ENCODE data around the gene GRID2. TPM values are rescaled to one million over a fixed set of nuclear protein-coding genes. Genes with fewer than 3 reads are reported as not detected.

GRID2 gene
- total and polyA plus RNA-seq, 2 donors (not counting 1 experiment from before 2014, with no cell fraction given), result under 0.01 to 0.02 TPM

DNA sequence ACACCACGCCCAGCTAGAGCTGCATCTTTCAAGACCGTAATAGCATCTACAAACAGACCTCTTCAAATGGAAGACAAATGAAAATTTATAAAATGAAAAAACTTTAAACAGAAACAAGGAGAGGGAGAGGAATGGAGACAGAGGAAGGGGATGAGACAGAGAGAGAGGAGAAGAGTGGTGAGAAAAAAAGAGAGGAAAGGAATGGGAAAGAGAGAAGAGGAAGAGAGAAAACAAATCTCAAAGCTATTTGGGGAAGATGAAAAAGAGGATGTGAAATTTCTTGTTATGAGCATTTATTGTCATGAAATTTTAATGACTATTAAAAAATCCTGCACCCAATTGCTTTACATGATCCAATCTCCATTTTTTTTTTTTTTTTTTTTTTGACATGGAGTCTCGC is 726.9 kb downstream of the GRID2 start:
- Histone ChIP-seq H3K27ac (ENCODE audit: insufficient read depth, low read length) (no peak overlapping the region), H3K36me3 (ENCODE audit: control insufficient read depth, insufficient read depth, low read length) (no peaks in the 10 kb centered on the region), H3K4me1 (ENCODE audit: control insufficient read depth, extremely low read depth, insufficient read depth, low read length) (no peaks in the 10 kb centered on the region), H2AFZ (ENCODE audit: low read length) (no peak overlapping the region), H3K27me3 (ENCODE audit: control insufficient read depth, insufficient read depth, low read length) (no peaks in the 10 kb centered on the region), H3K9ac (ENCODE audit: insufficient read depth, low read length) (no peak overlapping the region), H3K79me2 (ENCODE audit: control insufficient read depth, insufficient read depth, low read length) (no peaks in the 10 kb centered on the region), H4K20me1 (ENCODE audit: control insufficient read depth, extremely low read depth, insufficient read depth, low read length) (no peaks in the 10 kb centered on the region), H3K9me3 (ENCODE audit: control insufficient read depth, insufficient read depth, low read depth, low read length) (no peaks in the 10 kb centered on the region), H3K4me2 (ENCODE audit: extremely low read depth, insufficient read depth, low read length) (no peak overlapping the region), H3K4me3 (replicated peaks in 1 of 4; ENCODE audit: control extremely low read depth in 1 of 4, insufficient read depth in 1 of 4, low read depth in 3 of 4, low read length in 4 of 4) (no peak overlapping the region)
- no peak for DNase-seq (ENCODE audit: low read depth in 2 of 2)
- TF ChIP-seq EZH2 (IDR thresholded peaks at IDR 0.05; ENCODE audit: low read length, missing control alignments) (no peak), CTCF (conservative IDR thresholded peaks at IDR 0.05 in 1 of 2, IDR thresholded peaks at IDR 0.05 in 1 of 2; ENCODE audit: low read depth in 1 of 2, low read length in 2 of 2) (no peak)

DNA sequence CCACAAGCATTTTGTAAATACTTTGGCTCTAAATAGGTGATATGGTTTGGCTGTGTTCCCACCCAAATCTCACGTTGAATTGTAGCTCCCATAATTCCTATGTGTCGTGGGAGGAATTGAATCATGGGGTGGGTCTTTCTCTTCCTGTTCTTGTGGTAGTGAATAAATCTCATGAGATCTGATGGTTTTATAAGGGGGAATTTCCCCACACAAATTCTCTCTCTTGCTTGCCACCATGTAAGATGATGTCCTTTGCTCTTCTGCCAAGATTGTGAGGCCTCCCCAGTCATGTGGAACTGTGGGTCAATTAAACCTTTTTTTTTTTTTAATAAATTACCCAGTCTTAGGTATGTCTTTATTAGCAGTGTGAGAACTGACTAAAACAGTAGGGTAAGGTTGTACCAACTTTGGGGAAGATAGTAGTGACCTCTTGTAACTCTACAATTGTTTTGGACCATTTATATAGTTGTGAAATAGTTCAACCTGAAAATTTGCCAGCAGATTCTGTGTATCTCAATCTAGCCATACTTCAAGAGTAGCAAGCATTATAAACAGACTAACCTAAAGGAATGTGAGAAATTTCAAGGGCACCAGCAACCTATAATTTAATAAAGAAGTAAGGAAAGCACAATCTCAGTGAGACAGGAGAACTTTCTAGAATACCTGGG is 727.8 kb downstream of the GRID2 start:
- Histone ChIP-seq H3K9me3 (ENCODE audit: control insufficient read depth, insufficient read depth, low read depth, low read length) (no peaks in the 10 kb centered on the region), H3K27ac (ENCODE audit: insufficient read depth, low read length) (no peak overlapping the region), H3K36me3 (ENCODE audit: control insufficient read depth, insufficient read depth, low read length) (no peaks in the 10 kb centered on the region), H3K79me2 (ENCODE audit: control insufficient read depth, insufficient read depth, low read length) (no peaks in the 10 kb centered on the region), H4K20me1 (ENCODE audit: control insufficient read depth, extremely low read depth, insufficient read depth, low read length) (no peaks in the 10 kb centered on the region), H3K4me2 (ENCODE audit: extremely low read depth, insufficient read depth, low read length) (no peak overlapping the region), H3K4me1 (ENCODE audit: control insufficient read depth, extremely low read depth, insufficient read depth, low read length) (no peaks in the 10 kb centered on the region), H2AFZ (ENCODE audit: low read length) (no peak overlapping the region), H3K9ac (ENCODE audit: insufficient read depth, low read length) (no peak overlapping the region), H3K27me3 (ENCODE audit: control insufficient read depth, insufficient read depth, low read length) (no peaks in the 10 kb centered on the region), H3K4me3 (replicated peaks in 1 of 4; ENCODE audit: control extremely low read depth in 1 of 4, insufficient read depth in 1 of 4, low read depth in 3 of 4, low read length in 4 of 4) (no peak overlapping the region)
- no peak for TF ChIP-seq CTCF (conservative IDR thresholded peaks at IDR 0.05 in 1 of 2, IDR thresholded peaks at IDR 0.05 in 1 of 2; ENCODE audit: low read depth in 1 of 2, low read length in 2 of 2)
- no peak for TF ChIP-seq EZH2 (IDR thresholded peaks at IDR 0.05; ENCODE audit: low read length, missing control alignments)
- DNase-seq (ENCODE audit: low read depth in 2 of 2), result peak in 1 of 2 donors; percentile 14

DNA sequence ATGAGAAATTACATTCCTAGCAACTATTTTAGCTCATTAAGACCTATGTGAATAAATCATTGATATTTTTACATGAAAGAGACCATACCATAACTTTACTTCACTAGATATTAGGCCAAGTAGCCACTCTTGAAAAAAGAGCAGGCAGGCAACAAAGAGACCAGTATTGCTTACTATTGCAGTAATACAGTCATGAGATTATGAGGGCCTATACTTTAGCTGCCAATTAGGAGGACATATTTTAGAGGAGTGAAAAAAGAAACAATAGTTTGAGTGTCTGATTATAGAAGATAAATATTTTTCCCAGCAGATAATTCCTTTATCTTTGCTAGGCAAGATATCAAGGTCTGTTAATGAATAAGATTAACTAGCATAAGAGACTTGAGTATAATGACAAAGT is 739.0 kb downstream of the GRID2 start:
- H2AFZ ChIP-seq (ENCODE audit: low read length), result no peak overlapping the region
- H3K36me3 ChIP-seq (ENCODE audit: control insufficient read depth, insufficient read depth, low read length), result no peaks in the 10 kb centered on the region
- TF ChIP-seq CTCF (conservative IDR thresholded peaks at IDR 0.05 in 1 of 2, IDR thresholded peaks at IDR 0.05 in 1 of 2; ENCODE audit: low read depth in 1 of 2, low read length in 2 of 2) (no peak), EZH2 (IDR thresholded peaks at IDR 0.05; ENCODE audit: low read length, missing control alignments) (no peak)
- no peak overlapping the region for H3K9ac ChIP-seq (ENCODE audit: insufficient read depth, low read length)
- no peaks in the 10 kb centered on the region for H3K27me3 ChIP-seq (ENCODE audit: control insufficient read depth, insufficient read depth, low read length)
- no peak overlapping the region for H3K27ac ChIP-seq (ENCODE audit: insufficient read depth, low read length)
- no peaks in the 10 kb centered on the region for H3K79me2 ChIP-seq (ENCODE audit: control insufficient read depth, insufficient read depth, low read length)
- DNase-seq (ENCODE audit: low read depth in 2 of 2), result no peak
- no peak overlapping the region for H3K4me3 ChIP-seq (replicated peaks in 1 of 4; ENCODE audit: control extremely low read depth in 1 of 4, insufficient read depth in 1 of 4, low read depth in 3 of 4, low read length in 4 of 4)
- H3K9me3 ChIP-seq (ENCODE audit: control insufficient read depth, insufficient read depth, low read depth, low read length), result no peaks in the 10 kb centered on the region
- no peak overlapping the region for H3K4me2 ChIP-seq (ENCODE audit: extremely low read depth, insufficient read depth, low read length)
- no peaks in the 10 kb centered on the region for H3K4me1 ChIP-seq (ENCODE audit: control insufficient read depth, extremely low read depth, insufficient read depth, low read length)
- no peaks in the 10 kb centered on the region for H4K20me1 ChIP-seq (ENCODE audit: control insufficient read depth, extremely low read depth, insufficient read depth, low read length)

All from fibroblast of lung (primary cell).